Choroid plexus epithelial cell (primary cell): ENCODE data around the gene PLAAT3.

Experiments
- DNase-seq: peaks from one replicate; pipeline ENCODE4 v3.0.0-alpha.2; 2010; ENCODE audit warnings: low read depth
- H3K4me3 ChIP-seq: 2 replicates; pipeline ENCODE4 v1.5.1; 2011; ENCODE audit warnings: low read depth, mild to moderate bottlenecking, control low read depth, low read length, moderate library complexity
- CTCF ChIP-seq: conservative IDR thresholded peaks from 2 replicates; pipeline ENCODE4 v1.5.1; 2011; ENCODE audit warnings: low read depth, mild to moderate bottlenecking, control low read depth, inconsistent platforms, low read length, moderate library complexity

PLAAT3 gene

GRCh38 chr11:63527667-63528066 lies 86.6 kb downstream of the PLAAT3 start:
- H3K4me3 ChIP-seq = no peak overlapping the region
- no peak for TF ChIP-seq CTCF
- DNase-seq = no peak
